Liver (tissue), 3 donors: ENCODE measurements around the gene KLHDC8A.

Source experiments
- FOXA1 ChIP-seq: IDR thresholded peaks from 2 replicates; pipeline ENCODE4 v1.6.1; 2016; ENCODE audit warnings: antibody characterized with exemption
- FOXA2 ChIP-seq: IDR thresholded peaks from 2 replicates; pipeline ENCODE4 v1.6.1; 2016; ENCODE audit warnings: antibody characterized with exemption
- GABPA ChIP-seq, 2 donors: IDR thresholded peaks in 1 of 2; conservative IDR thresholded peaks in 1 of 2; 2 replicates each; pipeline ENCODE4 v1.6.1; 2016; ENCODE audit warnings: antibody characterized with exemption in 2 of 2, mild to moderate bottlenecking in 1 of 2, moderate library complexity in 1 of 2
- HNF4G ChIP-seq: IDR thresholded peaks from 2 replicates; pipeline ENCODE4 v1.6.1; 2016; ENCODE audit warnings: antibody characterized with exemption
- JUND ChIP-seq, 2 donors: IDR thresholded peaks; 2 replicates each; pipeline ENCODE4 v1.6.1; 2016; ENCODE audit warnings: antibody characterized with exemption in 2 of 2
- RAD21 ChIP-seq, 2 donors: IDR thresholded peaks; 2 replicates each; pipeline ENCODE4 v1.6.1; 2016; ENCODE audit warnings: antibody characterized with exemption in 2 of 2, mild to moderate bottlenecking in 2 of 2
- SP1 ChIP-seq: IDR thresholded peaks from 2 replicates; pipeline ENCODE4 v1.6.1; 2018; ENCODE audit warnings: antibody characterized with exemption, mild to moderate bottlenecking
- TAF1 ChIP-seq: conservative IDR thresholded peaks from 2 replicates; pipeline ENCODE4 v1.6.1; 2016; ENCODE audit warnings: antibody characterized with exemption, mild to moderate bottlenecking
- YY1 ChIP-seq: IDR thresholded peaks from 2 replicates; pipeline ENCODE4 v1.6.1; 2016; ENCODE audit warnings: antibody characterized with exemption, mild to moderate bottlenecking
- TF ChIP-seq, protein P1 (sequence below): fragments of 150-350 bp; IDR thresholded peaks from 2 replicates; pipeline ENCODE4 v1.5.1; 2017; ENCODE audit warnings: improper control_type of control experiment, low read depth, low read length; ENCODE audit not compliant: missing input control
- TF ChIP-seq, protein P2 (sequence below): IDR thresholded peaks from 2 replicates; pipeline ENCODE4 v1.6.1; 2016; ENCODE audit warnings: antibody characterized with exemption
- TF ChIP-seq, protein P3 (sequence below): IDR thresholded peaks from 2 replicates; pipeline ENCODE4 v1.6.1; 2016; ENCODE audit warnings: antibody characterized with exemption
- TF ChIP-seq, protein P4 (sequence below): IDR thresholded peaks from 2 replicates; pipeline ENCODE4 v1.6.1; 2016; ENCODE audit warnings: antibody characterized with exemption, mild to moderate bottlenecking
- TF ChIP-seq, protein P5 (sequence below): IDR thresholded peaks from 2 replicates; pipeline ENCODE4 v1.6.1; 2016; ENCODE audit warnings: antibody characterized with exemption
- donor health status: healthy.
- donor health status: healthy.

DNA sequence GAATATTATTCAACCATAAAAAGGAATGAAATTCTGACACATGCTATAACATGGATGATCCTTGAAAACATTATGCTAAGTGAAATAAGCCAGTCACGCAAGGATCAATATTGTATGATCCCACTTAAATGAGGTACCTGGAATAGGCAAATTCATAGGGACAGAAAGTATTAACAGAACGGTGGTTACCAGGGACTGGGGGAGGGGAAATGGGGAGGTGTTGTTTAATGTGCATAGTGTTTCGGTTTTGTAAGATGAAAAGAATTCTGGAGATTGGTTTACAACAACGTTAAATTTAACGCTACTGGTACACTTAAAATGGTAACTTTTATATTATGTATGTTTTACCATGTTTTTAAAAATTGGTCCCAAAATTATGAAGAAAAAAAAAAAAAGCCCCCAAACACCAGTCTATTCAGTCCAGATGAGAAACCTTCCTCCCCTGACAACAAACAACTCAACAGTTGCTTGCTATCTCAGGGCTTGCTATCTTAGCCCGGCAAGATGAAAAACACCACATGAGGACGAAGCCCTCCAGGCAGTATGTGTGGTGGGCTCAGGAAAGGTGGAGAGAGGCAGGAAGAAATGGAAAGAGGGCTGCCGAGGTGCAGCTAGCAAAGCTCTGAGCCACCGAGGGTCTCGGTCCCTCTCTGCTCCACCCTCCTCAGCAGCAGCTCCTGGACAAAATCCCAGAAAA, 43.7 kb downstream of the KLHDC8A start:
- TF ChIP-seq, protein P1, sequence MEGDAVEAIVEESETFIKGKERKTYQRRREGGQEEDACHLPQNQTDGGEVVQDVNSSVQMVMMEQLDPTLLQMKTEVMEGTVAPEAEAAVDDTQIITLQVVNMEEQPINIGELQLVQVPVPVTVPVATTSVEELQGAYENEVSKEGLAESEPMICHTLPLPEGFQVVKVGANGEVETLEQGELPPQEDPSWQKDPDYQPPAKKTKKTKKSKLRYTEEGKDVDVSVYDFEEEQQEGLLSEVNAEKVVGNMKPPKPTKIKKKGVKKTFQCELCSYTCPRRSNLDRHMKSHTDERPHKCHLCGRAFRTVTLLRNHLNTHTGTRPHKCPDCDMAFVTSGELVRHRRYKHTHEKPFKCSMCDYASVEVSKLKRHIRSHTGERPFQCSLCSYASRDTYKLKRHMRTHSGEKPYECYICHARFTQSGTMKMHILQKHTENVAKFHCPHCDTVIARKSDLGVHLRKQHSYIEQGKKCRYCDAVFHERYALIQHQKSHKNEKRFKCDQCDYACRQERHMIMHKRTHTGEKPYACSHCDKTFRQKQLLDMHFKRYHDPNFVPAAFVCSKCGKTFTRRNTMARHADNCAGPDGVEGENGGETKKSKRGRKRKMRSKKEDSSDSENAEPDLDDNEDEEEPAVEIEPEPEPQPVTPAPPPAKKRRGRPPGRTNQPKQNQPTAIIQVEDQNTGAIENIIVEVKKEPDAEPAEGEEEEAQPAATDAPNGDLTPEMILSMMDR = no peak
- TF ChIP-seq RAD21 (IDR thresholded peaks at IDR 0.05) (no peak), TAF1 (no peak), FOXA1 (no peak), GABPA (IDR thresholded peaks at IDR 0.05 in 1 of 2, conservative IDR thresholded peaks at IDR 0.05 in 1 of 2) (no peak), JUND (IDR thresholded peaks at IDR 0.05) (no peak), SP1 (no peak), YY1 (no peak), FOXA2 (no peak), HNF4G (no peak)
- TF ChIP-seq, protein P2, sequence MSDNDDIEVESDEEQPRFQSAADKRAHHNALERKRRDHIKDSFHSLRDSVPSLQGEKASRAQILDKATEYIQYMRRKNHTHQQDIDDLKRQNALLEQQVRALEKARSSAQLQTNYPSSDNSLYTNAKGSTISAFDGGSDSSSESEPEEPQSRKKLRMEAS = no peak
- TF ChIP-seq, protein P3, sequence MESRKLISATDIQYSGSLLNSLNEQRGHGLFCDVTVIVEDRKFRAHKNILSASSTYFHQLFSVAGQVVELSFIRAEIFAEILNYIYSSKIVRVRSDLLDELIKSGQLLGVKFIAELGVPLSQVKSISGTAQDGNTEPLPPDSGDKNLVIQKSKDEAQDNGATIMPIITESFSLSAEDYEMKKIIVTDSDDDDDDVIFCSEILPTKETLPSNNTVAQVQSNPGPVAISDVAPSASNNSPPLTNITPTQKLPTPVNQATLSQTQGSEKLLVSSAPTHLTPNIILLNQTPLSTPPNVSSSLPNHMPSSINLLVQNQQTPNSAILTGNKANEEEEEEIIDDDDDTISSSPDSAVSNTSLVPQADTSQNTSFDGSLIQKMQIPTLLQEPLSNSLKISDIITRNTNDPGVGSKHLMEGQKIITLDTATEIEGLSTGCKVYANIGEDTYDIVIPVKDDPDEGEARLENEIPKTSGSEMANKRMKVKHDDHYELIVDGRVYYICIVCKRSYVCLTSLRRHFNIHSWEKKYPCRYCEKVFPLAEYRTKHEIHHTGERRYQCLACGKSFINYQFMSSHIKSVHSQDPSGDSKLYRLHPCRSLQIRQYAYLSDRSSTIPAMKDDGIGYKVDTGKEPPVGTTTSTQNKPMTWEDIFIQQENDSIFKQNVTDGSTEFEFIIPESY = no peak
- TF ChIP-seq, protein P4, sequence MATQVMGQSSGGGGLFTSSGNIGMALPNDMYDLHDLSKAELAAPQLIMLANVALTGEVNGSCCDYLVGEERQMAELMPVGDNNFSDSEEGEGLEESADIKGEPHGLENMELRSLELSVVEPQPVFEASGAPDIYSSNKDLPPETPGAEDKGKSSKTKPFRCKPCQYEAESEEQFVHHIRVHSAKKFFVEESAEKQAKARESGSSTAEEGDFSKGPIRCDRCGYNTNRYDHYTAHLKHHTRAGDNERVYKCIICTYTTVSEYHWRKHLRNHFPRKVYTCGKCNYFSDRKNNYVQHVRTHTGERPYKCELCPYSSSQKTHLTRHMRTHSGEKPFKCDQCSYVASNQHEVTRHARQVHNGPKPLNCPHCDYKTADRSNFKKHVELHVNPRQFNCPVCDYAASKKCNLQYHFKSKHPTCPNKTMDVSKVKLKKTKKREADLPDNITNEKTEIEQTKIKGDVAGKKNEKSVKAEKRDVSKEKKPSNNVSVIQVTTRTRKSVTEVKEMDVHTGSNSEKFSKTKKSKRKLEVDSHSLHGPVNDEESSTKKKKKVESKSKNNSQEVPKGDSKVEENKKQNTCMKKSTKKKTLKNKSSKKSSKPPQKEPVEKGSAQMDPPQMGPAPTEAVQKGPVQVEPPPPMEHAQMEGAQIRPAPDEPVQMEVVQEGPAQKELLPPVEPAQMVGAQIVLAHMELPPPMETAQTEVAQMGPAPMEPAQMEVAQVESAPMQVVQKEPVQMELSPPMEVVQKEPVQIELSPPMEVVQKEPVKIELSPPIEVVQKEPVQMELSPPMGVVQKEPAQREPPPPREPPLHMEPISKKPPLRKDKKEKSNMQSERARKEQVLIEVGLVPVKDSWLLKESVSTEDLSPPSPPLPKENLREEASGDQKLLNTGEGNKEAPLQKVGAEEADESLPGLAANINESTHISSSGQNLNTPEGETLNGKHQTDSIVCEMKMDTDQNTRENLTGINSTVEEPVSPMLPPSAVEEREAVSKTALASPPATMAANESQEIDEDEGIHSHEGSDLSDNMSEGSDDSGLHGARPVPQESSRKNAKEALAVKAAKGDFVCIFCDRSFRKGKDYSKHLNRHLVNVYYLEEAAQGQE = no peak
- TF ChIP-seq, protein P5, sequence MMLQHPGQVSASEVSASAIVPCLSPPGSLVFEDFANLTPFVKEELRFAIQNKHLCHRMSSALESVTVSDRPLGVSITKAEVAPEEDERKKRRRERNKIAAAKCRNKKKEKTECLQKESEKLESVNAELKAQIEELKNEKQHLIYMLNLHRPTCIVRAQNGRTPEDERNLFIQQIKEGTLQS = no peak
